ENCODE measurements around the gene DNAH9.

DNA sequence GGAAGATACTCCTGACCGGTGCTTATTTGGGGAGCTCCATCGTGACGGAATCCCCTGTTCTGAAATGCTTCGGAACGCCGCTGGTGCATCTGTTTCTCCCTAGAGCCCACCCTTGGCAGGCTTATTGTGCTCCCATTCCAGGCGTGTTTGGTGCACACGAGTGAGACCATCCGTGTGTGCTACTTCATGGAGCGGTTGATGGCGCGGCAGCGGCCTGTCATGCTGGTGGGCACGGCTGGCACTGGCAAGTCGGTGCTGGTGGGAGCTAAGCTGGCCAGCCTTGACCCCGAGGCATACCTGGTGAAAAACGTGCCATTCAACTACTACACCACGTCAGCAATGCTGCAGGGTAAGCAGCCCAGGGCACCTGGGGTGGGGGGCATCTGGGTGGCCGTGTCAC is 170.7 kb downstream of the DNAH9 start:
- TF ChIP-seq POLR2A (IDR thresholded peaks at IDR 0.05; ENCODE audit: control extremely low read depth in 1 of 2, low read depth in 2 of 2, low read length in 2 of 2): no peak
- TF ChIP-seq, protein P1, sequence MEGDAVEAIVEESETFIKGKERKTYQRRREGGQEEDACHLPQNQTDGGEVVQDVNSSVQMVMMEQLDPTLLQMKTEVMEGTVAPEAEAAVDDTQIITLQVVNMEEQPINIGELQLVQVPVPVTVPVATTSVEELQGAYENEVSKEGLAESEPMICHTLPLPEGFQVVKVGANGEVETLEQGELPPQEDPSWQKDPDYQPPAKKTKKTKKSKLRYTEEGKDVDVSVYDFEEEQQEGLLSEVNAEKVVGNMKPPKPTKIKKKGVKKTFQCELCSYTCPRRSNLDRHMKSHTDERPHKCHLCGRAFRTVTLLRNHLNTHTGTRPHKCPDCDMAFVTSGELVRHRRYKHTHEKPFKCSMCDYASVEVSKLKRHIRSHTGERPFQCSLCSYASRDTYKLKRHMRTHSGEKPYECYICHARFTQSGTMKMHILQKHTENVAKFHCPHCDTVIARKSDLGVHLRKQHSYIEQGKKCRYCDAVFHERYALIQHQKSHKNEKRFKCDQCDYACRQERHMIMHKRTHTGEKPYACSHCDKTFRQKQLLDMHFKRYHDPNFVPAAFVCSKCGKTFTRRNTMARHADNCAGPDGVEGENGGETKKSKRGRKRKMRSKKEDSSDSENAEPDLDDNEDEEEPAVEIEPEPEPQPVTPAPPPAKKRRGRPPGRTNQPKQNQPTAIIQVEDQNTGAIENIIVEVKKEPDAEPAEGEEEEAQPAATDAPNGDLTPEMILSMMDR (IDR thresholded peaks at IDR 0.05; ENCODE audit: control extremely low read depth in 1 of 3, insufficient read depth in 1 of 3, low read depth in 1 of 3, low read length in 3 of 3): no peak
- no peak for TF ChIP-seq RBBP5 (IDR thresholded peaks at IDR 0.05; ENCODE audit: borderline replicate concordance, low read depth, low read length)
- TF ChIP-seq EZH2 (IDR thresholded peaks at IDR 0.05; ENCODE audit: low read depth, low read length, severe bottlenecking): no peak
- no peak for TF ChIP-seq SP1 (IDR thresholded peaks at IDR 0.05; ENCODE audit: low read depth, low read length)
- TF ChIP-seq, protein P2, sequence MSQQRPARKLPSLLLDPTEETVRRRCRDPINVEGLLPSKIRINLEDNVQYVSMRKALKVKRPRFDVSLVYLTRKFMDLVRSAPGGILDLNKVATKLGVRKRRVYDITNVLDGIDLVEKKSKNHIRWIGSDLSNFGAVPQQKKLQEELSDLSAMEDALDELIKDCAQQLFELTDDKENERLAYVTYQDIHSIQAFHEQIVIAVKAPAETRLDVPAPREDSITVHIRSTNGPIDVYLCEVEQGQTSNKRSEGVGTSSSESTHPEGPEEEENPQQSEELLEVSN (IDR thresholded peaks at IDR 0.05): no peak
- TF ChIP-seq MAFK (IDR thresholded peaks at IDR 0.05; ENCODE audit: low read depth, low read length): no peak
- TF ChIP-seq RAD21 (IDR thresholded peaks at IDR 0.05 in 1 of 2, conservative IDR thresholded peaks at IDR 0.05 in 1 of 2; ENCODE audit: low read depth in 2 of 2, low read length in 2 of 2): no peak
- TF ChIP-seq, protein P3, sequence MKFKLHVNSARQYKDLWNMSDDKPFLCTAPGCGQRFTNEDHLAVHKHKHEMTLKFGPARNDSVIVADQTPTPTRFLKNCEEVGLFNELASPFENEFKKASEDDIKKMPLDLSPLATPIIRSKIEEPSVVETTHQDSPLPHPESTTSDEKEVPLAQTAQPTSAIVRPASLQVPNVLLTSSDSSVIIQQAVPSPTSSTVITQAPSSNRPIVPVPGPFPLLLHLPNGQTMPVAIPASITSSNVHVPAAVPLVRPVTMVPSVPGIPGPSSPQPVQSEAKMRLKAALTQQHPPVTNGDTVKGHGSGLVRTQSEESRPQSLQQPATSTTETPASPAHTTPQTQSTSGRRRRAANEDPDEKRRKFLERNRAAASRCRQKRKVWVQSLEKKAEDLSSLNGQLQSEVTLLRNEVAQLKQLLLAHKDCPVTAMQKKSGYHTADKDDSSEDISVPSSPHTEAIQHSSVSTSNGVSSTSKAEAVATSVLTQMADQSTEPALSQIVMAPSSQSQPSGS (IDR thresholded peaks at IDR 0.05; ENCODE audit: low read length): no peak
- TF ChIP-seq FOSL1 (IDR thresholded peaks at IDR 0.05; ENCODE audit: insufficient read depth, low read depth, low read length): no peak

All from H1 (cell line).